Right lobe of liver (tissue), 4 donors: ENCODE results near the gene KIAA0586.

Experiments
- CTCF ChIP-seq, 4 donors: fragments of 200-600 bp in 3 of 4; fragments of 450-650 bp in 1 of 4; IDR thresholded peaks; one replicate each; pipeline versions ENCODE4 v1.5.1 to v1.8.0; 2016 to 2022; ENCODE audit warnings: antibody characterized with exemption in 4 of 4, mild to moderate bottlenecking in 2 of 4
- POLR2A ChIP-seq: fragments of 450-650 bp; IDR thresholded peaks from one replicate; pipeline ENCODE4 v1.6.1; 2017; ENCODE audit warnings: antibody characterized with exemption, mild to moderate bottlenecking
- donor health status: DM: no; HTN: no; CAD: no.
- donor health status: DM: no; HTN: no; CAD: no.
- donor health status: DM: no; HTN: yes; CAD: no.

DNA sequence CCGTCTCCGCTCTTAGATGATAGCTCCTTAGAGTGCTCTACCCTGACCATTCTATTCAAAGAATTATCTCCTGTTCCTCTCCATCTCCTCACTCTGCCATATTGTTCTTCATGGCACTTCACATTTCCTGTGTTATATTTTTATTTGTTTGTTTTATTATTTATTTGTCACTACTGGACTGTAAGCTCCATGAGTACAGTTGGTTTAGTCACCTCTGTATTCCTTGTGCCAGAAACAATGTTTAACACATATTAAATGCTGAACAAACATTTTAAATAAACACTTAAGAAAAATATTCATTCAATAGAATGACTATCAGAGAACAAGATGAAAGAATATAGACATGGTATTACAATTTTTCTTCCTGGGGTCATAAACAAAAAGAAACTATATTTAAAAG lies 35.6 kb downstream of the KIAA0586 start:
- no peak for TF ChIP-seq CTCF (IDR thresholded peaks at IDR 0.05)
- no peak for TF ChIP-seq POLR2A
